ENCODE results near the gene SERINC5. TPM values are rescaled to one million over a fixed set of nuclear protein-coding genes. Genes with fewer than 3 reads are reported as not detected.
A peak's percentile ranks its signal among the peaks of the same experiment; 100 is the strongest.

Gene SERINC5
- total RNA-seq, 4 donors from 2014 or later: 6.5 to 9.3 (median 8.8) TPM

DNA sequence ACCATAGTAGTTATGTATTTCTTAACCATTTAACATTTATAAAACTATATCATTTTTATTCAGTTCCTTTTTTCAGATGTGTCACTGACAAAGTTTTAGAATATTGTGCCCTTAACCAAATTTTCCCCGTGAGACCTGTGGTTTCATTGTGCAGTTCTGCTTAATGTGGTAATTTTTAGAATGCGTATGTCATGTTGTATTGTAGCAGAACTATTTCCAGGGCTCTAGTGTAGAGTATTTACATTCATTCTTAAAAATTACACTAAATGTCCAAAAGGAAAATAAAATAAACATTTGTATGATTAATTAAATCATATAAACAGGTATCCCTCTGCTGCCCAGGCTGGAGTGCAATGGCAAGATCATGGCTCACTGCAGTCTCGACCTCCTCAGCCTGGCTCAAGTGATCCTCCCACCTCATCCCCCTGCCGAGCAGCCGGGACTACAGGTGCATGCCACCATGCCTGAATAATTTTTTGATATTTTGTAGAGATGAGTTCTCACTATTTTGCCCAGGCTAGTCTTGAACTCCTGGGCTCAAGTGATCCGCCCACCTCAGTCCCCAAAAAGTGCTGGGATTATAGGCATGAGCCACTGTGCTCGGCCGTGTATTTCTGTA is 15.4 kb downstream of the SERINC5 start:
- Histone ChIP-seq H3K27ac (no peak overlapping the region), H3K27me3 (no peaks in the 10 kb centered on the region), H3K4me3 (no peak overlapping the region), H3K36me3 (no peaks in the 10 kb centered on the region), H3K9me3 (no peaks in the 10 kb centered on the region), H3K4me1 (peaks cover 0 to 29% (median 3%) of the 10 kb centered on the region in 3 donors)
- ATAC-seq: no peak
- 76 to 88% methylated on average over 5 to 8 of the region's 8 CpGs for WGBS, 2 donors (ENCODE audit: low coverage in 1 of 2)
- TF ChIP-seq POLR2A (IDR thresholded peaks at IDR 0.05): no peak
- TF ChIP-seq POLR2AphosphoS5 (IDR thresholded peaks at IDR 0.05): no peak
- TF ChIP-seq EP300 (IDR thresholded peaks at IDR 0.05): no peak
- no peak for TF ChIP-seq CTCF (IDR thresholded peaks at IDR 0.05)

GRCh38 chr5:80239680-80240367 is 16.0 kb downstream of the SERINC5 start:
- 35 to 63% methylated on average over 2 to 3 of the region's 4 CpGs for WGBS, 2 donors (ENCODE audit: low coverage in 1 of 2)
- no peaks in the 10 kb centered on the region for H3K36me3 ChIP-seq
- H3K27me3 ChIP-seq: no peaks in the 10 kb centered on the region
- no peak overlapping the region for H3K4me3 ChIP-seq
- ATAC-seq: no peak
- TF ChIP-seq POLR2AphosphoS5 (IDR thresholded peaks at IDR 0.05) (no peak), POLR2A (IDR thresholded peaks at IDR 0.05) (no peak)
- H3K27ac ChIP-seq: peak overlapping the region in 1 of 4 donors; percentile 48
- H3K4me1 ChIP-seq: peaks cover 0 to 25% (median 3%) of the 10 kb centered on the region in 3 donors
- no peaks in the 10 kb centered on the region for H3K9me3 ChIP-seq

GRCh38 chr5:80238778-80239679 is 16.8 kb downstream of the SERINC5 start:
- peak; percentile 41 for ATAC-seq
- Histone ChIP-seq H3K27ac (peak overlapping the region in 1 of 4 donors; percentile 48), H3K36me3 (no peaks in the 10 kb centered on the region), H3K27me3 (no peaks in the 10 kb centered on the region), H3K4me1 (peaks cover 0 to 25% (median 3%) of the 10 kb centered on the region in 3 donors), H3K9me3 (no peaks in the 10 kb centered on the region), H3K4me3 (no peak overlapping the region)
- TF ChIP-seq POLR2A (IDR thresholded peaks at IDR 0.05): no peak
- 12 to 20% methylated on average over 7 to 8 of the region's 8 CpGs for WGBS, 2 donors (ENCODE audit: low coverage in 1 of 2)

- H3K36me3 ChIP-seq: no peaks in the 10 kb centered on the region
- H3K4me1 ChIP-seq: peaks cover 0 to 25% (median 3%) of the 10 kb centered on the region in 3 donors
- H3K27me3 ChIP-seq: no peaks in the 10 kb centered on the region
- no peak for ATAC-seq
- H3K27ac ChIP-seq: no peak overlapping the region
- WGBS, 2 donors (ENCODE audit: low coverage in 1 of 2): 94% methylated on average over 4 to 6 of the region's 7 CpGs
- TF ChIP-seq POLR2A (IDR thresholded peaks at IDR 0.05): no peak
- no peak for TF ChIP-seq CTCF (IDR thresholded peaks at IDR 0.05)
- no peak for TF ChIP-seq POLR2AphosphoS5 (IDR thresholded peaks at IDR 0.05)
- TF ChIP-seq EP300 (IDR thresholded peaks at IDR 0.05): no peak
- H3K9me3 ChIP-seq: no peaks in the 10 kb centered on the region
- no peak overlapping the region for H3K4me3 ChIP-seq
Measured at GRCh38 chr5:80238097-80238496, 17.8 kb downstream of the SERINC5 start.

- H3K36me3 ChIP-seq: no peaks in the 10 kb centered on the region
- H3K4me1 ChIP-seq: peaks cover 0 to 25% (median 3%) of the 10 kb centered on the region in 3 donors
- TF ChIP-seq CTCF (IDR thresholded peaks at IDR 0.05) (no peak), POLR2A (IDR thresholded peaks at IDR 0.05) (no peak), EP300 (IDR thresholded peaks at IDR 0.05) (no peak), POLR2AphosphoS5 (IDR thresholded peaks at IDR 0.05) (no peak)
- no peaks in the 10 kb centered on the region for H3K9me3 ChIP-seq
- no peak for ATAC-seq
- 96 to 100% methylated on average over 2 to 5 of the region's 5 CpGs for WGBS, 2 donors (ENCODE audit: low coverage in 1 of 2)
- no peak overlapping the region for H3K27ac ChIP-seq
- H3K27me3 ChIP-seq: no peaks in the 10 kb centered on the region
- no peak overlapping the region for H3K4me3 ChIP-seq
Measured at GRCh38 chr5:80237243-80237642, 18.6 kb downstream of the SERINC5 start.

Data from gastroesophageal sphincter (tissue), 4 donors.